PC-9 (cell line): ENCODE data around the gene CACNA2D4. TPM values are rescaled to one million over a fixed set of nuclear protein-coding genes. Genes with fewer than 3 reads are reported as not detected.

Source experiments
- BruUV-seq: library from RNA; stranded (reverse); fragments of 400-500 nt; replicated peaks from 2 replicates; lab custom pipeline; 2021; lab: Mats Ljungman, UMichigan
- CTCF ChIA-PET: fragments of 300-600 bp; sonication (Branson Sonifier 250); formaldehyde crosslinking; loops from one replicate; lab custom pipeline; 2022; ENCODE audit warnings: antibody characterized with exemption; lab: Charles Lee
- POLR2A ChIA-PET: fragments of 300-600 bp; sonication (Branson Sonifier 250); formaldehyde crosslinking; loops from one replicate; lab custom pipeline; 2022; ENCODE audit warnings: antibody characterized with exemption; ENCODE audit not compliant: unreplicated experiment; lab: Charles Lee
- DNase-seq, 2 experiments: peaks; one replicate each; pipeline versions ENCODE4 v3.0.0 to v3.0.0-alpha.2; 2015 to 2022; ENCODE audit warnings: mixed read lengths in 1 of 2
- H2AFZ ChIP-seq: fragments of 200-600 bp; sonication (generic); 2 replicates; pipeline ENCODE4 v1.8.1; 2017; ENCODE audit warnings: antibody characterized with exemption
- H3F3A ChIP-seq: fragments of 200-600 bp; sonication (generic); 2 replicates; pipeline ENCODE4 v1.8.1; 2017; ENCODE audit warnings: antibody characterized with exemption, mild to moderate bottlenecking, low read depth; ENCODE audit not compliant: insufficient read depth
- H3K27ac ChIP-seq: fragments of 200-600 bp; sonication (generic); 2 replicates; pipeline ENCODE4 v1.6.1; 2016; ENCODE audit warnings: mixed run types
- H3K27me3 ChIP-seq: fragments of 200-600 bp; sonication (generic); 2 replicates; pipeline ENCODE4 v1.6.1; 2016; ENCODE audit warnings: low read depth, mixed run types; ENCODE audit not compliant: insufficient read depth
- H3K36me3 ChIP-seq: fragments of 200-600 bp; sonication (generic); 2 replicates; pipeline ENCODE4 v1.6.1; 2016; ENCODE audit warnings: low read depth, mixed run types
- H3K4me1 ChIP-seq: fragments of 200-600 bp; sonication (generic); replicated peaks from 2 replicates; pipeline ENCODE4 v1.6.1; 2016; ENCODE audit warnings: mixed run types; ENCODE audit not compliant: insufficient read depth
- H3K4me2 ChIP-seq: fragments of 200-600 bp; sonication (generic); 2 replicates; pipeline ENCODE4 v1.6.1; 2017; ENCODE audit warnings: mixed run types
- H3K4me3 ChIP-seq: fragments of 200-600 bp; sonication (generic); 2 replicates; pipeline ENCODE4 v1.6.1; 2016; ENCODE audit warnings: mixed run types
- H3K79me2 ChIP-seq: fragments of 200-600 bp; sonication (generic); 2 replicates; pipeline ENCODE4 v1.6.1; 2017; ENCODE audit warnings: low read depth, mixed run types
- H3K9me2 ChIP-seq: fragments of 200-600 bp; sonication (generic); 2 replicates; pipeline ENCODE4 v1.8.1; 2017; ENCODE audit warnings: mild to moderate bottlenecking; ENCODE audit not compliant: insufficient read depth
- H3K9me3 ChIP-seq: fragments of 200-600 bp; sonication (generic); 2 replicates; pipeline ENCODE4 v1.8.1; 2016; ENCODE audit warnings: low read depth; ENCODE audit not compliant: insufficient read depth
- H4K20me1 ChIP-seq: fragments of 200-600 bp; sonication (generic); 2 replicates; pipeline ENCODE4 v1.8.1; 2017; ENCODE audit not compliant: insufficient read depth
- EZH2 ChIP-seq: fragments of 200-600 bp; sonication (generic); IDR thresholded peaks from 2 replicates; pipeline ENCODE4 v1.8.0; 2017; ENCODE audit warnings: antibody characterized with exemption, low read depth
- intact Hi-C: fragments of 100-400 bp; cut with micrococcal nuclease; formaldehyde crosslinking; loops from one replicate; pipeline ENCODE4 v1.10.0; 2022; ENCODE audit not compliant: unreplicated experiment
- total RNA-seq: library from RNA; stranded (reverse); gene quantifications from 2 replicates; pipeline ENCODE4 v1.2.3, GENCODE V29; 2021
- TF ChIP-seq, protein P1 (sequence below): fragments of 200-600 bp; sonication (generic); conservative IDR thresholded peaks from 2 replicates; pipeline ENCODE4 v1.6.1; 2017; ENCODE audit warnings: mixed run types, antibody characterized with exemption, mild to moderate bottlenecking, moderate library complexity

Gene CACNA2D4
- total RNA-seq, 1 experiment from 2014 or later, result not detected

GRCh38 chr12:1932264-1932777 is 13.9 kb upstream of the CACNA2D4 start:
- no peaks in the 10 kb centered on the region for H3F3A ChIP-seq
- intact Hi-C loops, result no loop called here
- no peaks in the 10 kb centered on the region for H3K79me2 ChIP-seq
- no peaks in the 10 kb centered on the region for H3K9me3 ChIP-seq
- H3K9me2 ChIP-seq, result no peaks in the 10 kb centered on the region
- H3K27ac ChIP-seq, result no peak overlapping the region
- H2AFZ ChIP-seq, result no peak overlapping the region
- no peak overlapping the region for H3K4me2 ChIP-seq
- POLR2A ChIA-PET, result no interaction called here
- peaks cover 51% of the 10 kb centered on the region for H3K27me3 ChIP-seq
- CTCF ChIA-PET, result no interaction called here
- TF ChIP-seq, protein P1, sequence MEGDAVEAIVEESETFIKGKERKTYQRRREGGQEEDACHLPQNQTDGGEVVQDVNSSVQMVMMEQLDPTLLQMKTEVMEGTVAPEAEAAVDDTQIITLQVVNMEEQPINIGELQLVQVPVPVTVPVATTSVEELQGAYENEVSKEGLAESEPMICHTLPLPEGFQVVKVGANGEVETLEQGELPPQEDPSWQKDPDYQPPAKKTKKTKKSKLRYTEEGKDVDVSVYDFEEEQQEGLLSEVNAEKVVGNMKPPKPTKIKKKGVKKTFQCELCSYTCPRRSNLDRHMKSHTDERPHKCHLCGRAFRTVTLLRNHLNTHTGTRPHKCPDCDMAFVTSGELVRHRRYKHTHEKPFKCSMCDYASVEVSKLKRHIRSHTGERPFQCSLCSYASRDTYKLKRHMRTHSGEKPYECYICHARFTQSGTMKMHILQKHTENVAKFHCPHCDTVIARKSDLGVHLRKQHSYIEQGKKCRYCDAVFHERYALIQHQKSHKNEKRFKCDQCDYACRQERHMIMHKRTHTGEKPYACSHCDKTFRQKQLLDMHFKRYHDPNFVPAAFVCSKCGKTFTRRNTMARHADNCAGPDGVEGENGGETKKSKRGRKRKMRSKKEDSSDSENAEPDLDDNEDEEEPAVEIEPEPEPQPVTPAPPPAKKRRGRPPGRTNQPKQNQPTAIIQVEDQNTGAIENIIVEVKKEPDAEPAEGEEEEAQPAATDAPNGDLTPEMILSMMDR, result no peak
- TF ChIP-seq EZH2, result no peak
- BruUV-seq, result no TSS peak
- H3K4me3 ChIP-seq, result no peak overlapping the region
- no peaks in the 10 kb centered on the region for H4K20me1 ChIP-seq
- H3K4me1 ChIP-seq, result no peaks in the 10 kb centered on the region
- DNase-seq, result no peak
- no peaks in the 10 kb centered on the region for H3K36me3 ChIP-seq

GRCh38 chr12:1931642-1932041 is 13.2 kb upstream of the CACNA2D4 start:
- Histone ChIP-seq H3K4me3 (no peak overlapping the region), H3K27me3 (peaks cover 58% of the 10 kb centered on the region), H3K4me2 (no peak overlapping the region), H3K4me1 (no peaks in the 10 kb centered on the region), H3K27ac (no peak overlapping the region), H3K9me2 (no peaks in the 10 kb centered on the region), H3K79me2 (no peaks in the 10 kb centered on the region), H3K36me3 (no peaks in the 10 kb centered on the region), H2AFZ (no peak overlapping the region), H4K20me1 (no peaks in the 10 kb centered on the region), H3K9me3 (no peaks in the 10 kb centered on the region), H3F3A (no peaks in the 10 kb centered on the region)
- no peak for DNase-seq
- TF ChIP-seq, protein P1, result no peak
- no peak for TF ChIP-seq EZH2
- ChIA-PET CTCF (no interaction called here), POLR2A (no interaction called here)
- intact Hi-C loops, result no loop called here
- no TSS peak for BruUV-seq

- Histone ChIP-seq H4K20me1 (no peaks in the 10 kb centered on the region), H2AFZ (no peak overlapping the region), H3K4me2 (no peak overlapping the region), H3K4me1 (no peaks in the 10 kb centered on the region), H3K27me3 (peaks cover 64% of the 10 kb centered on the region), H3K79me2 (no peaks in the 10 kb centered on the region), H3K9me2 (no peaks in the 10 kb centered on the region), H3K36me3 (no peaks in the 10 kb centered on the region), H3K27ac (no peak overlapping the region), H3K4me3 (no peak overlapping the region), H3F3A (no peaks in the 10 kb centered on the region), H3K9me3 (no peaks in the 10 kb centered on the region)
- intact Hi-C loops, result no loop called here
- CTCF ChIA-PET, result no interaction called here
- DNase-seq, result no peak
- no peak for TF ChIP-seq EZH2
- TF ChIP-seq, protein P1, result no peak
- no TSS peak for BruUV-seq
- POLR2A ChIA-PET, result no interaction called here
Measured at GRCh38 chr12:1930803-1931597, 12.5 kb upstream of the CACNA2D4 start.
